Measurements from ENCODE around the gene ISCA2.
A peak's percentile ranks its signal among the peaks of the same experiment; 100 is the strongest.

The ISCA2 gene

GRCh38 chr14:74486164-74486563 is 7.4 kb upstream of the ISCA2 start:
- no peak for DNase-seq

GRCh38 chr14:74488786-74489397 is 4.7 kb upstream of the ISCA2 start:
- DNase-seq, result no peak

DNA sequence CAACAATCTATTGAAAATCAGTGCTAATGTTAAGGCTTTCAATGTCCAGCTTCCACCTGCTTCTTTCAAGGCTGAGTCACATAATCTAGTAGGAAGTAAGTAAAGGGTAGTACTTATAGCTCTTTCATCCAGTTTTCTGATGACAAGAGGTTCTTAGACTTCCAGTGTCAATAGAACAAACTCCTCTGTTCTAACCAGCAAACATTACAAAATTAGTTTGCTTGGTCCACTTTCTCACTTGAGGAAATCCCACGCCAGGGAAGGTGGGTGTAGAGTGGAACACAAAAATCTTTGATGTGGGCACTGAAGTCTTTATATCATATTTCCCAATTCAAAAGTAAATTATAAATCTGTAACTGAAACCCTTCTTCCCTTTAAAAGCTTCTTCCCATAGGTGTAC is 3.1 kb upstream of the ISCA2 start:
- no peak for DNase-seq

DNA sequence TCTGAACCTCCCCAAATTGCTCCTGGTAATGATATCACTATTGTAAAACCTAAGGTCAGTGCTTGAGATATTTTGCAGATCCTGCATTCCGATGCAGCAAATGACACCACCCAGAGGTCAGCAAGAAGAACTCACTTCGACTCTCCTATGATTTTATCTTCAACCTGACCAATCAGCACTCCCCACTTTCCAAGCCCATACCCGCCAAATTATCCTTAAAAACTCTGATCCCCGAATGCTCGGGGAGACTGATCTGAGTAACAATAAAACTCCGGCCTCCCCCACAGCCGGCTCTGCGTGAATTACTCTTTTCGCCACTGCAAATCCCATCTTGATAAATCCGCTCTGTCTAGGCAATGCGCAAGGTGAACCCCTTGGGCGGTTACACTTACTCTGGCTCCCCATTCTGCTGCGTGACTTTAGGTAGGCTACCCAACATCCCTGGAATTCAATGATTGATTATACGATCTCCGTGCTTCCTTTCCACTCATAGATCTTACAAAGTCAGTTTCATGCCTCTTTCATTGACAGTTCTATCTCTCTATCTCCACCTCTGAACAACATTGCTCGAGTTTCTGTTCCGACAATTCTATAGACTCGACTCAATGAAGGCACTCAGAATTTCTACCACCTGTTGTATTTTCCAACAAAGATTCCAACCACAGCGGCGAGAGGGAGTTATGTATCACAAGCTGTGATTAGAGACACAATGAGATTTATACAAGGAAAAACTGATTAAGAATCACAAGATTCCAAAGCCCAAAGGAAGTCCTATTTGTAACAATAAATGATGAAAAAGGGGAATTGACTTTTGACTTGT is 1.4 kb upstream of the ISCA2 start:
- DNase-seq, result no peak

GRCh38 chr14:74492776-74493342 is 706 bp upstream of the ISCA2 start, which contains the start of gene NPC2:
Gene NPC2, minus strand, starts transcription at chr14:74493305. Its CDS starts 31 bp downstream, at chr14:74493274.
- DNase-seq, result no peak

DNA sequence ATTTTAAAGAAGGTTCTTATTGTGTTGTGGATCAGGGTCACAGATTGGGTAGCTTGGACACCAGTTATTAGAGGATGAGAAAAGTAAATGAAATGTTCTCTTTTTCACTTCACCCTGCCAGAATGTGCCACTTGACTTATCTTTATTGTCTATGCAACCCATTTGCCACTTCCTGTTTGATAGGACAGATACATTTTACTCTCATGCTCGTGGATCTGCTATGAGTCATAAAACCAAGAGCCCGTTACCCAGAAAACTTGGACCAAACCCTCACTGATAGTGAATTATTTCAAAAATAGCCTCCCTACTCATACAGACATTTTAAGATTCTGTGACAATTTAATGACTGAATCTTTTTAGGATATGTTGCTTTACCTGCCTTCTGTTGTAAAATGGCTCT is 1.8 kb downstream of the ISCA2 start:
- no peak for DNase-seq

GRCh38 chr14:74500417-74501134 is 7.0 kb downstream of the ISCA2 start:
- no peak for DNase-seq

DNA sequence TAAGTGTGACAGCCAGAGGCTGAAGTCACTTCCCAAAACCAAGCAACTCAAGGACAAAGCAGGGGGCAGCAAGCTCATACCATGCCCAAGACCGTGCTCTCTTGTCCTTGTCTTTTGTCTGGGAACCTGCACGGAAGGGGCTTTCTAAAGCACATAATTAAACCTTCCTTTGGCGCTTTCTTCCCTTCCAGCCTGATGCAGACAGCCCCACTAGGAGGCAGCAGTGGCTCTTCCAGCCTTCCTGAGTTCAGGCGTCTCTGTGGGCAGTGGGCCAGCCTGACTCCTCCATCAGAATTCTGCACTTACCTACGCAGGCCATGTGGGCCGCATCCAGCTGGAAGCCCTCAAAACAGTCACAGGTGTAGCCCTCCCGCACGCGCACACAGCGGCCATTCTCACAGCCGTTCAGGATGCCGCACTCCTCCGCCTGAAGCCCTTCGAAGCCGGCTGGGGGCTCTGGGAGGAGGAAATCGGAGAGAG is 7.6 kb downstream of the ISCA2 start:
- DNase-seq, result peak; percentile 95

DNA sequence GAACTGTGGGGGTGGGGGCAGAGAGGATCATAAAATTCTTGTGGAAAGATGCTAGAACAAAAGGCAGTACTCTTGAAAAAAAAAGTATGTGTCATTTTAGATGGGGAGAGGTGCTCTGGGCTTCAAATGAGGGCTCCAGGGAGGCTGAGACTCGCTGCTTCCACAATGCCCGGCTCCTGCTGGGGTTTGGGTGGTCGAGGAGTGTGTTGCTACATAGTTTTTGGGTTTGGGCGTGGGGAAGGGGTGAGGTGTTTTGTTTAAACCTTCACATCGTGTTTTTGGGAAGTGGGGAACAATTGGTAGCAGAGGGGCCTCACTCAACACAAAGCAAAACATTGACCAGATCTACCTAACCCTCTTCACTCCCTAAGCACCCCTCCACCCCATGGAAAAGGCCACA is 8.1 kb downstream of the ISCA2 start:
- no peak for DNase-seq

DNA sequence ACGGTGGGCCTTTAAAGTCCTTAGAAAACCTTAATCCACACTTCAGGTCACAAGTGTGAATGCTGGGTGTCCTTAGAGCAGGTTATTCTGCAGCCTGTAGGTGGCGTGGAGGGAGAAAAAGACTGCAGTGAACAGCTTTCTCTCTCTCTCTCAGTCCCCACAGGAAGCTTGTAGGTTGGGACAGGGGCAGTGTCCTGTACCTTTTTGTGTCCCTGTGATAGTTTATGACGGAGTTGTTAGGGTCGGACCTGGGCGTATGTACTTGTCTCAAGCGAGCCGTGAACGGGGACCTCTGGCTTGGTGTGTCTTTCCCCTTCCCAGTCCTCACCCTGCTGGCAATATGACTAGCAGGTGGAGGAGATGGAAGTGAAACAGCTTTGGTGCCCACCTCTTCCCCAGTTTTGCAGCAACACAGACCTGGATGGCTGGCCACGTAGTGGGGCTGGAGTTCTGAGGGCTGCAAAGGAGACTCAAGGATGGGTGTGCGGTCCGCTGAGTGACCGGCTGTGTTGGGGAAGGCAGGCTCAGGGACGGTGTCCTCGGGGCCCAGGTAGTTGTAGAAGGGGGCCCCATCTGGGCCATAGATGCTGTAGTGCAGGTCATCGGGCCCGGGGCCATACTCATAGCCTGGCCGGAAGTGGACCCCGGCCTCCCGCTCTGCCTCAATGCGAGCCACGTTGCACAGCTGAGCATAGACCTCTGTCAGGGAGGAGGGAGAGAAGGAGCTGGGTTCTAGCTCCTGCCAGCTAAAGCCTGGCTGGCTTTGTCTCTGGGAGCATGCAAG is 8.9 kb downstream of the ISCA2 start:
- peak; percentile 90 for DNase-seq

GRCh38 chr14:74503291-74503937 is 9.8 kb downstream of the ISCA2 start:
- no peak for DNase-seq

- DNase-seq, result no peak
These were observed 10.4 kb downstream of the ISCA2 start for GRCh38 chr14:74503938-74504335.

DNA sequence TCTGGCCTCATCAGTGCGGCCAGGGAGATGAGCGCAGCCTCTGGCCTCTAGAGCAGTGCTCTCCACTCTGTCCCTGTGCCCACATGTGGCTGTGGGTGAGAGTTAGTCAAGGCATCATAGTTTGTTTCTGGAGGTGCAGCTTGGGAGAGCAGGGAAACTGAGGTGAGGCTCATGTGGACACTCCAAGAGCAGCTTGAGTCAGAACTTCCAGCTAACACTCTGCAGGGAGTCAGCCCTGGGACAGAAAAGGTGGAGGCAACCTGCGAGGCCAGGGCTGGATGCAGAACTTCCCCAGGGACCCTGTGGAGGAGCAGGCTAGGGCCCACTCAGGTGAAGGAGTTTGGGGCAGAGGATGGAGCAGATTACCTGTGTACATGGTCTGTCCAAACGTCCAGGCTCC is 10.8 kb downstream of the ISCA2 start:
- no peak for DNase-seq

DNA sequence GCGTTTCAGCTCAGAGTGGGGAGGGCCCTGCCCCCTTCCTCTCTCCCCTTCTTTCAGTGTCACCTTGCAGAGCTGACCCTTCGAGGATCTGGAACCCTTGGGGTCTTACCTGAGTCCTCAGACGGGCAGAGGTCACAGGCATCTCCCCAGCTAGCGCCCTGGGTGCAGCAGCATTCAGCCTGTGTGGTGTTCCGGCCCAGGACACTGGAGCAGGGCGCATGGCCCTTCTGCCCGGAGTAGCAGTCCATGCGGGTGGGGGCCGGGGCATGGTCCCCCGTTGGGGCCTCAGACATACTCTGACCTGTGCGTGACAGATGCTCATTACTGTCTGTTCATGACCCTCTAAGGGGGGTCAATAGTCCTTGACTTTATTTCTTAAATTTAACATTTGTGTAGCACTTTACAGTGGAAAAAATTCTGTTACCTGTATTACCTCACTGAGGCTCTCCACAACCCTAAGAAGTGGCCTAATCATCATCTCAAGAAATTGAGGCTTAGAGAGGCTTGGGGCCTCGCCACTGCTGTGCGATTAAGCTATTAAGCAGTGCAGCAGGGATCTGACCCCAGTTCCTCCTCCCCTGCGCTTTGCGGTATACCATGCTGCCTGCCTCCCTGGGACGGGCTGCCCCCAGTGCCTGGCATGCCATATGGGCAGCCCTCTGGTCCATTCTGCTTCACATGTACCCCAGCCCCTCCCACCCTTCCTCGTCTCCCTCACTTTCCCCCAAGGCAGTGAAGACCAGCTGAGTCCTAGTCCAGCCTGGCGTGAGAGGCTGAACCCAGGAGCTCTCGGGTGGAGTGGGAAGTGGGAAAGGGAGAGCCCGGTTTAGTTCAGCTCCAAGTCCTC is 11.5 kb downstream of the ISCA2 start:
- no peak for DNase-seq

- DNase-seq, result no peak
These were observed 12.3 kb downstream of the ISCA2 start for GRCh38 chr14:74505831-74506230.

DNA sequence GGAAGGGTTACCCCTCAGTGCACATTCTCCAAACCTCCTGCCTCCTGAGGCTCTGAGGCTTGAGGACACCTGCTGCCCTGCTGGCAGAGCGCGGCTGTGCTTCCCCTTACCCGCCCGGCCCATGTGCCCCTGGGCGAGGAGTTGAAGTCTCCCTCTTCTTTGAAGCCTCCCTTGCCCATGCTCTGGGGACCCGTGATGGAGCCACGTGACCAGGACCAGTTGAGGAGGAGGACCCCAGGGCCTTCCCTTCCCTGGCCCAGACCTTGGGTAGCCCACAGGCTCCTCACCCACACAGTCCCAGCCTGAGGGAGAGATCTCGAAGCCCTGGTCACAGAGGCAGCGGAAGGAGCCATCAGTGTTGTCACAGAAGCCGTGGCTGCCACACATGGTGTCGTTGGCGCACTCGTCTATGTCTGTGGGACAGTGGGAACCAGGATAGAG is 12.9 kb downstream of the ISCA2 start:
- no peak for DNase-seq

GRCh38 chr14:74507085-74507484 is 13.5 kb downstream of the ISCA2 start:
- no peak for DNase-seq

DNA sequence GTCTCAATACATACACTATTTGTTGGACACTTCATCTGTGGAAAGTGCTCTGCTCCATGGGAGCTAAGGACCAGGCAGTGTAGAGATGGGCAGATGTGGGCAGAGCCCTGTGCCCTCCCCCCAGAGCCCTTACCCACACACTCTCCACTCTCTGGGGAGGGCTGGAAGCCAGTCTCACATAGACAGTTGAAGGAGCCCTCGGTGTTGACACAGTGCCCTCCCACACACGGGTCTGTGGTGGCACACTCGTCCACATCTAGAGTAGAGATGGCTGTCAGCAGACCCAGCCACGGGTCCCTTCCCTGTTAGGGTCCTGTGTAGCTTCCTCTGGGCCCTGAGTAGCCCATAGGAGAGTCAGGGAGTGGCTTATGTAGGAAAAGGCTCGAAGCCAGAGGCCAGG is 14.3 kb downstream of the ISCA2 start:
- no peak for DNase-seq

DNA sequence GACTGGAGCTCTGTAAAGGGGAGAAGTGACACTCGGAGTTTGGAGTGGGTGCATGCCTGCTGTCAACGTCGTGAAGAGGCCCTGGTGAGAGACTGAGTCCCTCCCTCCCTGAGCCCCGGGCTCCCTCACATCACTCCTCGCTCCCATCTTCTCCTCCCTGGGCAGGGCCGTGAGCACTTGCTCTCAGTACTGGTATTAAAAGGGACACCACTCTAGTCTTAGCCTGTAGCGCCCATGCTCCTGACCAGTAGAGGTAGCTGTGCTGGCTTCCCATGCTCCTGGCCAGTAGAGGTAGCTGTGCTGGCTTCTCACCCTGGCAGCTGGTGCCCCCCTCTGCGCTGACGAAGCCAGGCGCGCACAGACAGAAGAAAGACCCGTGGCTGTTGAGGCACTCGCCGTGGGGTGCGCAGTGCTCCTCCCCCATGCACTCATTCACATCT is 14.7 kb downstream of the ISCA2 start:
- DNase-seq, result no peak

- no peak for DNase-seq
These were observed 15.4 kb downstream of the ISCA2 start for GRCh38 chr14:74508844-74509428.
